Liver (tissue), 9 donors: ENCODE data around the gene ZDHHC18. TPM values are rescaled to one million over a fixed set of nuclear protein-coding genes. Genes with fewer than 3 reads are reported as not detected.

Experiments
- DNase-seq: peaks from one replicate; pipeline ENCODE4 v3.0.0-alpha.2; 2017; ENCODE audit warnings: low spot score
- H3K27ac ChIP-seq, 2 donors: one replicate each; pipeline ENCODE4 v1.7.0; 2013; ENCODE audit warnings: inconsistent platforms in 2 of 2, low read length in 2 of 2, control low read depth in 1 of 2, low read depth in 1 of 2, mild to moderate bottlenecking in 1 of 2
- H3K27me3 ChIP-seq, 4 donors: one replicate each; pipeline versions ENCODE4 v1.6.1 to v1.7.0; 2013; ENCODE audit warnings: low read length in 3 of 4, inconsistent platforms in 1 of 4, mild to moderate bottlenecking in 1 of 4, moderate library complexity in 1 of 4; ENCODE audit not compliant: control insufficient read depth in 4 of 4, insufficient read depth in 4 of 4
- H3K36me3 ChIP-seq, 4 donors: one replicate each; pipeline versions ENCODE4 v1.6.1 to v1.7.0; 2013; ENCODE audit warnings: low read length in 3 of 4, mild to moderate bottlenecking in 3 of 4, low read depth in 1 of 4, moderate library complexity in 1 of 4; ENCODE audit not compliant: control insufficient read depth in 4 of 4, insufficient read depth in 3 of 4
- H3K4me1 ChIP-seq, 4 donors: one replicate each; pipeline versions ENCODE4 v1.6.1 to v1.7.0; 2013; ENCODE audit warnings: low read length in 3 of 4, mild to moderate bottlenecking in 3 of 4, moderate library complexity in 1 of 4; ENCODE audit not compliant: control insufficient read depth in 4 of 4, insufficient read depth in 4 of 4
- H3K4me3 ChIP-seq, 3 donors: one replicate each; pipeline versions ENCODE4 v1.6.1 to v1.7.0; 2013; ENCODE audit warnings: low read length in 3 of 3, control low read depth in 1 of 3, low read depth in 1 of 3, mild to moderate bottlenecking in 1 of 3
- H3K9ac ChIP-seq, 2 donors: one replicate each; pipeline ENCODE4 v1.7.0; 2013; ENCODE audit warnings: low read length in 2 of 2, mild to moderate bottlenecking in 2 of 2, moderate library complexity in 2 of 2, control low read depth in 1 of 2, low read depth in 1 of 2
- H3K9me3 ChIP-seq, 4 donors: one replicate each; pipeline versions ENCODE4 v1.6.1 to v1.7.0; 2013; ENCODE audit warnings: low read length in 3 of 4; ENCODE audit not compliant: control insufficient read depth in 4 of 4
- EGR1 ChIP-seq, 2 donors: IDR thresholded peaks; 2 replicates each; pipeline ENCODE4 v1.6.1; 2016 to 2018; ENCODE audit warnings: antibody characterized with exemption in 2 of 2, low read depth in 2 of 2
- FOXA1 ChIP-seq: IDR thresholded peaks from 2 replicates; pipeline ENCODE4 v1.6.1; 2016; ENCODE audit warnings: antibody characterized with exemption
- FOXA2 ChIP-seq: IDR thresholded peaks from 2 replicates; pipeline ENCODE4 v1.6.1; 2016; ENCODE audit warnings: antibody characterized with exemption
- GABPA ChIP-seq, 2 donors: IDR thresholded peaks in 1 of 2; conservative IDR thresholded peaks in 1 of 2; 2 replicates each; pipeline ENCODE4 v1.6.1; 2016; ENCODE audit warnings: antibody characterized with exemption in 2 of 2, mild to moderate bottlenecking in 1 of 2, moderate library complexity in 1 of 2
- HNF4G ChIP-seq: IDR thresholded peaks from 2 replicates; pipeline ENCODE4 v1.6.1; 2016; ENCODE audit warnings: antibody characterized with exemption
- JUND ChIP-seq, 2 donors: IDR thresholded peaks; 2 replicates each; pipeline ENCODE4 v1.6.1; 2016; ENCODE audit warnings: antibody characterized with exemption in 2 of 2
- MAX ChIP-seq: IDR thresholded peaks from 2 replicates; pipeline ENCODE4 v1.6.1; 2016; ENCODE audit warnings: antibody characterized with exemption
- NR2F2 ChIP-seq: IDR thresholded peaks from 2 replicates; pipeline ENCODE4 v1.6.1; 2016; ENCODE audit warnings: antibody characterized with exemption
- RXRA ChIP-seq, 2 donors: IDR thresholded peaks; 2 replicates each; pipeline ENCODE4 v1.6.1; 2017 to 2018; ENCODE audit warnings: antibody characterized with exemption in 2 of 2, mild to moderate bottlenecking in 1 of 2
- SP1 ChIP-seq: IDR thresholded peaks from 2 replicates; pipeline ENCODE4 v1.6.1; 2018; ENCODE audit warnings: antibody characterized with exemption, mild to moderate bottlenecking
- TAF1 ChIP-seq: conservative IDR thresholded peaks from 2 replicates; pipeline ENCODE4 v1.6.1; 2016; ENCODE audit warnings: antibody characterized with exemption, mild to moderate bottlenecking
- YY1 ChIP-seq: IDR thresholded peaks from 2 replicates; pipeline ENCODE4 v1.6.1; 2016; ENCODE audit warnings: antibody characterized with exemption, mild to moderate bottlenecking
- WGBS: extraction: QIAGEN DNeasy Blood & Tissue Kit; methylation state at CpG from one replicate; pipeline ENCODE4 v1.1.7; 2013; 5-methylcytosine and 5-hydroxymethylcytosine counted together
- polyA plus RNA-seq, 2 donors: library from polyadenylated mRNA; stranded (reverse) in 1 of 2; unstranded in 1 of 2; fragments of 200-250 nt in 1 of 2; fragments of >200 nt in 1 of 2; fragmentation: Nextera tagmentation in 1 of 2; extraction: Ambion mirVana in 1 of 2; gene quantifications; one replicate each; pipeline versions ENCODE4 v1.2.1 to v1.2.3, GENCODE V29; 2013 to 2015
- total RNA-seq, 2 donors: library from RNA; depleted of rRNA; stranded (reverse); fragments of >200 nt; gene quantifications; one replicate each; pipeline ENCODE4 v1.2.3, GENCODE V29; 2014
- TF ChIP-seq, protein P1 (sequence below): IDR thresholded peaks from 2 replicates; pipeline ENCODE4 v1.6.1; 2016; ENCODE audit warnings: antibody characterized with exemption
- TF ChIP-seq, protein P2 (sequence below): IDR thresholded peaks from 2 replicates; pipeline ENCODE4 v1.6.1; 2016; ENCODE audit warnings: antibody characterized with exemption, mild to moderate bottlenecking
- TF ChIP-seq, protein P3 (sequence below): IDR thresholded peaks from 2 replicates; pipeline ENCODE4 v1.6.1; 2016; ENCODE audit warnings: antibody characterized with exemption
- donor health status: healthy.
- donor health status: healthy.
- donor health status: healthy.
- donor health status: healthy.
- donor health status: healthy.

ZDHHC18 gene
- total and polyA plus RNA-seq, 4 donors, result 2.6 to 9.2 (median 7.9) TPM

- TF ChIP-seq, protein P1, sequence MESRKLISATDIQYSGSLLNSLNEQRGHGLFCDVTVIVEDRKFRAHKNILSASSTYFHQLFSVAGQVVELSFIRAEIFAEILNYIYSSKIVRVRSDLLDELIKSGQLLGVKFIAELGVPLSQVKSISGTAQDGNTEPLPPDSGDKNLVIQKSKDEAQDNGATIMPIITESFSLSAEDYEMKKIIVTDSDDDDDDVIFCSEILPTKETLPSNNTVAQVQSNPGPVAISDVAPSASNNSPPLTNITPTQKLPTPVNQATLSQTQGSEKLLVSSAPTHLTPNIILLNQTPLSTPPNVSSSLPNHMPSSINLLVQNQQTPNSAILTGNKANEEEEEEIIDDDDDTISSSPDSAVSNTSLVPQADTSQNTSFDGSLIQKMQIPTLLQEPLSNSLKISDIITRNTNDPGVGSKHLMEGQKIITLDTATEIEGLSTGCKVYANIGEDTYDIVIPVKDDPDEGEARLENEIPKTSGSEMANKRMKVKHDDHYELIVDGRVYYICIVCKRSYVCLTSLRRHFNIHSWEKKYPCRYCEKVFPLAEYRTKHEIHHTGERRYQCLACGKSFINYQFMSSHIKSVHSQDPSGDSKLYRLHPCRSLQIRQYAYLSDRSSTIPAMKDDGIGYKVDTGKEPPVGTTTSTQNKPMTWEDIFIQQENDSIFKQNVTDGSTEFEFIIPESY, result no peak
- peak; percentile 80 to 85 for TF ChIP-seq RXRA (IDR thresholded peaks at IDR 0.05)
- TF ChIP-seq, protein P2, sequence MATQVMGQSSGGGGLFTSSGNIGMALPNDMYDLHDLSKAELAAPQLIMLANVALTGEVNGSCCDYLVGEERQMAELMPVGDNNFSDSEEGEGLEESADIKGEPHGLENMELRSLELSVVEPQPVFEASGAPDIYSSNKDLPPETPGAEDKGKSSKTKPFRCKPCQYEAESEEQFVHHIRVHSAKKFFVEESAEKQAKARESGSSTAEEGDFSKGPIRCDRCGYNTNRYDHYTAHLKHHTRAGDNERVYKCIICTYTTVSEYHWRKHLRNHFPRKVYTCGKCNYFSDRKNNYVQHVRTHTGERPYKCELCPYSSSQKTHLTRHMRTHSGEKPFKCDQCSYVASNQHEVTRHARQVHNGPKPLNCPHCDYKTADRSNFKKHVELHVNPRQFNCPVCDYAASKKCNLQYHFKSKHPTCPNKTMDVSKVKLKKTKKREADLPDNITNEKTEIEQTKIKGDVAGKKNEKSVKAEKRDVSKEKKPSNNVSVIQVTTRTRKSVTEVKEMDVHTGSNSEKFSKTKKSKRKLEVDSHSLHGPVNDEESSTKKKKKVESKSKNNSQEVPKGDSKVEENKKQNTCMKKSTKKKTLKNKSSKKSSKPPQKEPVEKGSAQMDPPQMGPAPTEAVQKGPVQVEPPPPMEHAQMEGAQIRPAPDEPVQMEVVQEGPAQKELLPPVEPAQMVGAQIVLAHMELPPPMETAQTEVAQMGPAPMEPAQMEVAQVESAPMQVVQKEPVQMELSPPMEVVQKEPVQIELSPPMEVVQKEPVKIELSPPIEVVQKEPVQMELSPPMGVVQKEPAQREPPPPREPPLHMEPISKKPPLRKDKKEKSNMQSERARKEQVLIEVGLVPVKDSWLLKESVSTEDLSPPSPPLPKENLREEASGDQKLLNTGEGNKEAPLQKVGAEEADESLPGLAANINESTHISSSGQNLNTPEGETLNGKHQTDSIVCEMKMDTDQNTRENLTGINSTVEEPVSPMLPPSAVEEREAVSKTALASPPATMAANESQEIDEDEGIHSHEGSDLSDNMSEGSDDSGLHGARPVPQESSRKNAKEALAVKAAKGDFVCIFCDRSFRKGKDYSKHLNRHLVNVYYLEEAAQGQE, result peak; percentile 33
Observed at GRCh38 chr1:26831546-26832248, 5.2 kb downstream of the ZDHHC18 start (continued).

- H3K36me3 ChIP-seq, result peaks cover 3 to 26% (median 16%) of the 10 kb centered on the region in 4 donors
- H3K4me1 ChIP-seq, result peaks cover 10 to 52% (median 39%) of the 10 kb centered on the region in 4 donors
- no peaks in the 10 kb centered on the region for H3K9me3 ChIP-seq
- no peak overlapping the region for H3K4me3 ChIP-seq
- no peak for TF ChIP-seq HNF4G
- no peak for TF ChIP-seq FOXA2
- no peak for TF ChIP-seq EGR1 (IDR thresholded peaks at IDR 0.05; ENCODE audit: low read depth in 2 of 2)
- TF ChIP-seq GABPA (IDR thresholded peaks at IDR 0.05 in 1 of 2, conservative IDR thresholded peaks at IDR 0.05 in 1 of 2), result no peak
- no peak for TF ChIP-seq SP1
- no peak for TF ChIP-seq MAX
- TF ChIP-seq, protein P1, result no peak
- no peak for TF ChIP-seq YY1
- TF ChIP-seq, protein P3, sequence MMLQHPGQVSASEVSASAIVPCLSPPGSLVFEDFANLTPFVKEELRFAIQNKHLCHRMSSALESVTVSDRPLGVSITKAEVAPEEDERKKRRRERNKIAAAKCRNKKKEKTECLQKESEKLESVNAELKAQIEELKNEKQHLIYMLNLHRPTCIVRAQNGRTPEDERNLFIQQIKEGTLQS, result no peak
- no peak for TF ChIP-seq JUND (IDR thresholded peaks at IDR 0.05)
- no peak for TF ChIP-seq NR2F2
- TF ChIP-seq FOXA1, result no peak
- TF ChIP-seq TAF1, result no peak
- 80% methylated on average over 16 of the region's 16 CpGs for WGBS
- peak overlapping the region; percentile 83 to 93 for H3K27ac ChIP-seq
- H3K27me3 ChIP-seq, result no peaks in the 10 kb centered on the region
- no peak for DNase-seq
- peak overlapping the region in 1 of 2 donors; percentile 33 for H3K9ac ChIP-seq
Observed at GRCh38 chr1:26832249-26832960, 5.9 kb downstream of the ZDHHC18 start.
